WTC11 (cell line): ENCODE data around the gene ACY1. TPM values are rescaled to one million over a fixed set of nuclear protein-coding genes. Genes with fewer than 3 reads are reported as not detected.
A peak's percentile ranks its signal among the peaks of the same experiment; 100 is the strongest.

Source experiments
- ATAC-seq: fragments of 200-7000 bp; cut with Tn5 transposase; 2 replicates; pipeline ENCODE4 v1.10.0; 2021; ENCODE audit warnings: mild to moderate bottlenecking, moderate library complexity
- CTCF ChIA-PET: fragments of 300-600 bp; sonication (Branson Sonifier 250); formaldehyde crosslinking; loops from one replicate; lab custom pipeline; 2021; ENCODE audit warnings: antibody characterized with exemption; lab: Charles Lee
- POLR2A ChIA-PET: fragments of 350-600 bp; sonication (Branson Sonifier 250); formaldehyde crosslinking; loops from one replicate; lab custom pipeline; 2021; ENCODE audit warnings: antibody characterized with exemption; lab: Charles Lee
- DNase-seq: peaks from one replicate; pipeline ENCODE4 v3.0.0; 2021; ENCODE audit warnings: low spot score
- H3K27ac Mint-ChIP-seq: 2 replicates; pipeline ENCODE4 v1.8.0; 2021; ENCODE audit warnings: mixed read lengths
- H3K27me3 Mint-ChIP-seq: 2 replicates; pipeline ENCODE4 v1.8.0; 2021; ENCODE audit warnings: low read depth, mild to moderate bottlenecking, moderate library complexity, mixed read lengths
- H3K36me3 Mint-ChIP-seq: 2 replicates; pipeline ENCODE4 v1.8.0; 2021; ENCODE audit warnings: mixed read lengths
- H3K4me1 Mint-ChIP-seq: 2 replicates; pipeline ENCODE4 v1.8.0; 2022; ENCODE audit warnings: mixed read lengths
- H3K4me3 Mint-ChIP-seq: 2 replicates; pipeline ENCODE4 v1.8.0; 2021; ENCODE audit warnings: mild to moderate bottlenecking, moderate library complexity, mixed read lengths
- H3K9me3 Mint-ChIP-seq: 2 replicates; pipeline ENCODE4 v1.8.0; 2021; ENCODE audit warnings: mixed read lengths
- FOXJ3 ChIP-seq: sonication (generic); formaldehyde crosslinking; IDR thresholded peaks from 2 replicates; pipeline ENCODE4 v1.9.0; 2021; ENCODE audit warnings: missing genetic modification reagents, mild to moderate bottlenecking, borderline replicate concordance
- GRHL2 ChIP-seq: fragments of 250-450 bp; sonication (Bioruptor Pico); IDR thresholded peaks from 2 replicates; pipeline ENCODE4 v1.8.0; 2022; ENCODE audit warnings: mild to moderate bottlenecking, moderate library complexity; ENCODE audit not compliant: insufficient replicate concordance, severe bottlenecking
- SMAD4 ChIP-seq: sonication (generic); formaldehyde crosslinking; IDR thresholded peaks from 2 replicates; pipeline ENCODE4 v1.8.0; 2022; ENCODE audit warnings: mild to moderate bottlenecking, missing genetic modification reagents
- TCF7 ChIP-seq: sonication (generic); formaldehyde crosslinking; IDR thresholded peaks from 2 replicates; pipeline ENCODE4 v1.8.0; 2022; ENCODE audit warnings: mild to moderate bottlenecking, low read depth, missing genetic modification reagents, moderate library complexity
- TP53 ChIP-seq: sonication (generic); formaldehyde crosslinking; IDR thresholded peaks from 2 replicates; pipeline ENCODE4 v1.8.1; 2023; ENCODE audit warnings: mild to moderate bottlenecking, missing genetic modification reagents
- ZNF317 ChIP-seq: sonication (generic); formaldehyde crosslinking; IDR thresholded peaks from 2 replicates; pipeline ENCODE4 v1.8.1; 2023; ENCODE audit warnings: low read depth, mild to moderate bottlenecking, moderate library complexity, missing genetic modification reagents, borderline replicate concordance
- ZNF671 ChIP-seq: fragments of 250-450 bp; sonication (Bioruptor Pico); IDR thresholded peaks from 2 replicates; pipeline ENCODE4 v1.8.0; 2021; ENCODE audit warnings: mild to moderate bottlenecking
- total RNA-seq: library from RNA; stranded (reverse); gene quantifications from 3 replicates; pipeline ENCODE4 v1.2.3, GENCODE V29; 2021
- TF ChIP-seq, protein P1 (sequence below): sonication (generic); formaldehyde crosslinking; IDR thresholded peaks from 2 replicates; pipeline ENCODE4 v1.8.1; 2023; ENCODE audit warnings: mild to moderate bottlenecking, missing genetic modification reagents, moderate library complexity
- TF ChIP-seq, protein P2 (sequence below): sonication (generic); formaldehyde crosslinking; IDR thresholded peaks from 2 replicates; pipeline ENCODE4 v1.8.1; 2023; ENCODE audit warnings: mild to moderate bottlenecking, missing genetic modification reagents
- TF ChIP-seq, protein P3 (sequence below): sonication (generic); formaldehyde crosslinking; conservative IDR thresholded peaks from 2 replicates; pipeline ENCODE4 v1.8.1; 2022; ENCODE audit warnings: mild to moderate bottlenecking, missing genetic modification reagents
- TF ChIP-seq, protein P4 (sequence below): sonication (generic); formaldehyde crosslinking; IDR thresholded peaks from 2 replicates; pipeline ENCODE4 v1.8.0; 2022; ENCODE audit warnings: mild to moderate bottlenecking, missing genetic modification reagents
- TF ChIP-seq, protein P5 (sequence below): sonication (generic); formaldehyde crosslinking; IDR thresholded peaks from 2 replicates; pipeline ENCODE4 v1.8.1; 2022; ENCODE audit warnings: mild to moderate bottlenecking, moderate library complexity, missing genetic modification reagents
- TF ChIP-seq, protein P6 (sequence below): sonication (generic); formaldehyde crosslinking; IDR thresholded peaks from 2 replicates; pipeline ENCODE4 v1.8.0; 2023; ENCODE audit warnings: missing genetic modification reagents, mild to moderate bottlenecking, borderline replicate concordance
- TF ChIP-seq, protein P7 (sequence below): sonication (generic); formaldehyde crosslinking; IDR thresholded peaks from 2 replicates; pipeline ENCODE4 v1.8.0; 2022; ENCODE audit warnings: mild to moderate bottlenecking, missing genetic modification reagents
- TF ChIP-seq, protein P8 (sequence below): sonication (generic); formaldehyde crosslinking; IDR thresholded peaks from 2 replicates; pipeline ENCODE4 v1.8.1; 2023; ENCODE audit warnings: mild to moderate bottlenecking, moderate library complexity, missing genetic modification reagents
- TF ChIP-seq, protein P9 (sequence below): sonication (generic); formaldehyde crosslinking; IDR thresholded peaks from 2 replicates; pipeline ENCODE4 v1.8.1; 2022; ENCODE audit warnings: mild to moderate bottlenecking, missing genetic modification reagents, moderate library complexity, borderline replicate concordance

The ACY1 gene
- total RNA-seq, 1 experiment from 2014 or later: 53.8 TPM

DNA sequence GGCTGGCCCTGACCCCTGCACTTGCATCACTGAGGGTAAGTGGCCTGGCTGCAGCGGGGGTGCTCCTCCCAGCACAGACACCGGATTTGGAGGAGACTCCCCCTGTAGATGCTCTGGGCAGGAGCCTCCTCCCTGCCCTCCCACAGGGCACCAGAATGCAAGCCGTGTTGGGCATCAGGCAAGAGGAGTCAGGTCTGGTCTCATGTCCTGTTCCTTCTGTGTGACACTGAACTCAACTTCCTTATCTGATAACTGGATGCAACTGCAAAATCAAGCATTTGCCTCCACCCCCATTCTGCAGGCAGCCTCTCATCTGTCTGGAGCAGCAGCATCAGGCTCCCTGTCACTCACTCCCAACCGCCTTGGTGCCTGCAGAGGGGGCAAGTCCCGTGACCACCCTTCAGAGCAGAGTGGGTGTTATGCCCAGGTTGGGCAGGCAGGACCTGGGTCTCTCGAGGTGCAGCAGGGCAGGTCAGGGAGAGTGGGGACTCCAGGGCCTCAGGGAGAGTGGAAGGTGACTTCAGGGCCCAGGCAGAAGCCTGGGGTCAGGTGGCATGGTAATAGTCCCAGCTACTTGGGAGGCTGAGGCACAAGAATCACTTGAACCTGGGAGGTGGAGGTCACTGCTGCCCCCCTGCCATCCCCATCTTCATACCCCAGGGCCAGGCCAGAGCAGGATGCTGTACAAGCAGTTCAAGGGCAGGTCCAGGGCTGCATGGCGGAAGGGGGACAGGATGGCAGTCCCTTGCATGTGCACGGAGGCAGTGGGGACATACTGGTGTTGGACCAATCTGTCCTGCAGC lies 22.9 kb downstream of the ACY1 start:
- DNase-seq (no peak), ATAC-seq (peak; percentile 3; the same call in 1 of the 2 replicates)
- Mint-ChIP-seq H3K36me3 (no peaks in the 10 kb centered on the region), H3K27ac (no peak overlapping the region), H3K4me1 (peaks cover 45% of the 10 kb centered on the region), H3K9me3 (no peaks in the 10 kb centered on the region), H3K4me3 (peak overlapping the region; percentile 52), H3K27me3 (no peaks in the 10 kb centered on the region; the same call in 1 of the 2 replicates)
- ChIA-PET POLR2A (interaction anchor here (0.8 to 1.7 kb wide), 3 partner anchors 24 to 148 kb away, joined by 4 to 9 read pairs (median 4); partner anchors contain the start of genes DUSP7 and POC1A), CTCF (interaction anchor here (0.6 to 8.5 kb wide), 18 partner anchors 10 to 333 kb away, joined by 3 to 382 read pairs (median 11); partner anchors contain the start of genes DUSP7, POC1A and RPL29)
- TF ChIP-seq ZNF671 (CRISPR knock-in tag): no peak
- TF ChIP-seq, protein P1, sequence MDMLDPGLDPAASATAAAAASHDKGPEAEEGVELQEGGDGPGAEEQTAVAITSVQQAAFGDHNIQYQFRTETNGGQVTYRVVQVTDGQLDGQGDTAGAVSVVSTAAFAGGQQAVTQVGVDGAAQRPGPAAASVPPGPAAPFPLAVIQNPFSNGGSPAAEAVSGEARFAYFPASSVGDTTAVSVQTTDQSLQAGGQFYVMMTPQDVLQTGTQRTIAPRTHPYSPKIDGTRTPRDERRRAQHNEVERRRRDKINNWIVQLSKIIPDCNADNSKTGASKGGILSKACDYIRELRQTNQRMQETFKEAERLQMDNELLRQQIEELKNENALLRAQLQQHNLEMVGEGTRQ: peak; percentile 1; the same call in 1 of the 2 replicates
- TF ChIP-seq, protein P2, sequence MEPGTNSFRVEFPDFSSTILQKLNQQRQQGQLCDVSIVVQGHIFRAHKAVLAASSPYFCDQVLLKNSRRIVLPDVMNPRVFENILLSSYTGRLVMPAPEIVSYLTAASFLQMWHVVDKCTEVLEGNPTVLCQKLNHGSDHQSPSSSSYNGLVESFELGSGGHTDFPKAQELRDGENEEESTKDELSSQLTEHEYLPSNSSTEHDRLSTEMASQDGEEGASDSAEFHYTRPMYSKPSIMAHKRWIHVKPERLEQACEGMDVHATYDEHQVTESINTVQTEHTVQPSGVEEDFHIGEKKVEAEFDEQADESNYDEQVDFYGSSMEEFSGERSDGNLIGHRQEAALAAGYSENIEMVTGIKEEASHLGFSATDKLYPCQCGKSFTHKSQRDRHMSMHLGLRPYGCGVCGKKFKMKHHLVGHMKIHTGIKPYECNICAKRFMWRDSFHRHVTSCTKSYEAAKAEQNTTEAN (CRISPR knock-in tag): 0 out of 2 replicates have a peak, but pooled peaks have one; percentile 61

DNA sequence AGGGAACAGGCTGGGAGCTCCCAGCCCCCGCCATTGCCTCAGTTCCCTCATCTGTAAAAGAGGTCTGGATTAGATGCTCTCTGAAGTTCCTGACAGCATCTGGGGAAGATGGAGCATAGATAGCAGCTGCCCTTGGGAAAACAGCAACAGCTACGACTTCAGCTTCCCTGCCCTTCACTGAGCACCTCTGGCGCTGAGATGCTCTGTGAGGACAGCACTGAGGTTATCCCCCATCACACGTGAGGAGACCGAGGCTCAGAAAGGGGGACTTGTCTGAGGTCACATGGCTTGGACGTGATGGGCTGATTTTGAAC lies 23.4 kb downstream of the ACY1 start:
- CTCF ChIA-PET: interaction anchor here (0.6 to 8.5 kb wide), 6 partner anchors 9 to 138 kb away, joined by 3 to 382 read pairs (median 36); partner anchors contain the start of gene DUSP7
- TF ChIP-seq, protein P3, sequence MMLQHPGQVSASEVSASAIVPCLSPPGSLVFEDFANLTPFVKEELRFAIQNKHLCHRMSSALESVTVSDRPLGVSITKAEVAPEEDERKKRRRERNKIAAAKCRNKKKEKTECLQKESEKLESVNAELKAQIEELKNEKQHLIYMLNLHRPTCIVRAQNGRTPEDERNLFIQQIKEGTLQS (CRISPR knock-in tag): no peak
- TF ChIP-seq, protein P4, sequence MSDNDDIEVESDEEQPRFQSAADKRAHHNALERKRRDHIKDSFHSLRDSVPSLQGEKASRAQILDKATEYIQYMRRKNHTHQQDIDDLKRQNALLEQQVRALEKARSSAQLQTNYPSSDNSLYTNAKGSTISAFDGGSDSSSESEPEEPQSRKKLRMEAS (CRISPR knock-in tag): no peak
- TF ChIP-seq, protein P5, sequence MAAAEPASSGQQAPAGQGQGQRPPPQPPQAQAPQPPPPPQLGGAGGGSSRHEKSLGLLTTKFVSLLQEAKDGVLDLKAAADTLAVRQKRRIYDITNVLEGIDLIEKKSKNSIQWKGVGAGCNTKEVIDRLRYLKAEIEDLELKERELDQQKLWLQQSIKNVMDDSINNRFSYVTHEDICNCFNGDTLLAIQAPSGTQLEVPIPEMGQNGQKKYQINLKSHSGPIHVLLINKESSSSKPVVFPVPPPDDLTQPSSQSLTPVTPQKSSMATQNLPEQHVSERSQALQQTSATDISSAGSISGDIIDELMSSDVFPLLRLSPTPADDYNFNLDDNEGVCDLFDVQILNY (CRISPR knock-in tag): no peak
- TF ChIP-seq, protein P6, sequence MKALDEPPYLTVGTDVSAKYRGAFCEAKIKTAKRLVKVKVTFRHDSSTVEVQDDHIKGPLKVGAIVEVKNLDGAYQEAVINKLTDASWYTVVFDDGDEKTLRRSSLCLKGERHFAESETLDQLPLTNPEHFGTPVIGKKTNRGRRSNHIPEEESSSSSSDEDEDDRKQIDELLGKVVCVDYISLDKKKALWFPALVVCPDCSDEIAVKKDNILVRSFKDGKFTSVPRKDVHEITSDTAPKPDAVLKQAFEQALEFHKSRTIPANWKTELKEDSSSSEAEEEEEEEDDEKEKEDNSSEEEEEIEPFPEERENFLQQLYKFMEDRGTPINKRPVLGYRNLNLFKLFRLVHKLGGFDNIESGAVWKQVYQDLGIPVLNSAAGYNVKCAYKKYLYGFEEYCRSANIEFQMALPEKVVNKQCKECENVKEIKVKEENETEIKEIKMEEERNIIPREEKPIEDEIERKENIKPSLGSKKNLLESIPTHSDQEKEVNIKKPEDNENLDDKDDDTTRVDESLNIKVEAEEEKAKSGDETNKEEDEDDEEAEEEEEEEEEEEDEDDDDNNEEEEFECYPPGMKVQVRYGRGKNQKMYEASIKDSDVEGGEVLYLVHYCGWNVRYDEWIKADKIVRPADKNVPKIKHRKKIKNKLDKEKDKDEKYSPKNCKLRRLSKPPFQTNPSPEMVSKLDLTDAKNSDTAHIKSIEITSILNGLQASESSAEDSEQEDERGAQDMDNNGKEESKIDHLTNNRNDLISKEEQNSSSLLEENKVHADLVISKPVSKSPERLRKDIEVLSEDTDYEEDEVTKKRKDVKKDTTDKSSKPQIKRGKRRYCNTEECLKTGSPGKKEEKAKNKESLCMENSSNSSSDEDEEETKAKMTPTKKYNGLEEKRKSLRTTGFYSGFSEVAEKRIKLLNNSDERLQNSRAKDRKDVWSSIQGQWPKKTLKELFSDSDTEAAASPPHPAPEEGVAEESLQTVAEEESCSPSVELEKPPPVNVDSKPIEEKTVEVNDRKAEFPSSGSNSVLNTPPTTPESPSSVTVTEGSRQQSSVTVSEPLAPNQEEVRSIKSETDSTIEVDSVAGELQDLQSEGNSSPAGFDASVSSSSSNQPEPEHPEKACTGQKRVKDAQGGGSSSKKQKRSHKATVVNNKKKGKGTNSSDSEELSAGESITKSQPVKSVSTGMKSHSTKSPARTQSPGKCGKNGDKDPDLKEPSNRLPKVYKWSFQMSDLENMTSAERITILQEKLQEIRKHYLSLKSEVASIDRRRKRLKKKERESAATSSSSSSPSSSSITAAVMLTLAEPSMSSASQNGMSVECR: no peak
- TF ChIP-seq ZNF671 (CRISPR knock-in tag): no peak
- TF ChIP-seq, protein P7, sequence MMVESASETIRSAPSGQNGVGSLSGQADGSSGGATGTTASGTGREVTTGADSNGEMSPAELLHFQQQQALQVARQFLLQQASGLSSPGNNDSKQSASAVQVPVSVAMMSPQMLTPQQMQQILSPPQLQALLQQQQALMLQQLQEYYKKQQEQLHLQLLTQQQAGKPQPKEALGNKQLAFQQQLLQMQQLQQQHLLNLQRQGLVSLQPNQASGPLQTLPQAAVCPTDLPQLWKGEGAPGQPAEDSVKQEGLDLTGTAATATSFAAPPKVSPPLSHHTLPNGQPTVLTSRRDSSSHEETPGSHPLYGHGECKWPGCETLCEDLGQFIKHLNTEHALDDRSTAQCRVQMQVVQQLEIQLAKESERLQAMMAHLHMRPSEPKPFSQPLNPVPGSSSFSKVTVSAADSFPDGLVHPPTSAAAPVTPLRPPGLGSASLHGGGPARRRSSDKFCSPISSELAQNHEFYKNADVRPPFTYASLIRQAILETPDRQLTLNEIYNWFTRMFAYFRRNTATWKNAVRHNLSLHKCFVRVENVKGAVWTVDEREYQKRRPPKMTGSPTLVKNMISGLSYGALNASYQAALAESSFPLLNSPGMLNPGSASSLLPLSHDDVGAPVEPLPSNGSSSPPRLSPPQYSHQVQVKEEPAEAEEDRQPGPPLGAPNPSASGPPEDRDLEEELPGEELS (CRISPR knock-in tag): no peak
- TF ChIP-seq, protein P1: no peak
- no peak for TF ChIP-seq FOXJ3 (CRISPR knock-in tag)
- no peak for TF ChIP-seq GRHL2 (CRISPR knock-in tag)
- no peak for TF ChIP-seq ZNF317 (CRISPR knock-in tag)
- TF ChIP-seq, protein P8, sequence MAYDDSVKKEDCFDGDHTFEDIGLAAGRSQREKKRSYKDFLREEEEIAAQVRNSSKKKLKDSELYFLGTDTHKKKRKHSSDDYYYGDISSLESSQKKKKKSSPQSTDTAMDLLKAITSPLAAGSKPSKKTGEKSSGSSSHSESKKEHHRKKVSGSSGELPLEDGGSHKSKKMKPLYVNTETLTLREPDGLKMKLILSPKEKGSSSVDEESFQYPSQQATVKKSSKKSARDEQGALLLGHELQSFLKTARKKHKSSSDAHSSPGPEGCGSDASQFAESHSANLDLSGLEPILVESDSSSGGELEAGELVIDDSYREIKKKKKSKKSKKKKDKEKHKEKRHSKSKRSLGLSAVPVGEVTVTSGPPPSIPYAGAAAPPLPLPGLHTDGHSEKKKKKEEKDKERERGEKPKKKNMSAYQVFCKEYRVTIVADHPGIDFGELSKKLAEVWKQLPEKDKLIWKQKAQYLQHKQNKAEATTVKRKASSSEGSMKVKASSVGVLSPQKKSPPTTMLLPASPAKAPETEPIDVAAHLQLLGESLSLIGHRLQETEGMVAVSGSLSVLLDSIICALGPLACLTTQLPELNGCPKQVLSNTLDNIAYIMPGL (CRISPR knock-in tag): no peak
- TF ChIP-seq SMAD4: no peak
- TF ChIP-seq, protein P9, sequence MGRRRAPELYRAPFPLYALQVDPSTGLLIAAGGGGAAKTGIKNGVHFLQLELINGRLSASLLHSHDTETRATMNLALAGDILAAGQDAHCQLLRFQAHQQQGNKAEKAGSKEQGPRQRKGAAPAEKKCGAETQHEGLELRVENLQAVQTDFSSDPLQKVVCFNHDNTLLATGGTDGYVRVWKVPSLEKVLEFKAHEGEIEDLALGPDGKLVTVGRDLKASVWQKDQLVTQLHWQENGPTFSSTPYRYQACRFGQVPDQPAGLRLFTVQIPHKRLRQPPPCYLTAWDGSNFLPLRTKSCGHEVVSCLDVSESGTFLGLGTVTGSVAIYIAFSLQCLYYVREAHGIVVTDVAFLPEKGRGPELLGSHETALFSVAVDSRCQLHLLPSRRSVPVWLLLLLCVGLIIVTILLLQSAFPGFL (CRISPR knock-in tag): no peak
- TF ChIP-seq TCF7: no peak
- TF ChIP-seq TP53 (CRISPR knock-in tag): no peak
- TF ChIP-seq, all 79 proteins: peak for 0
- Mint-ChIP-seq H3K4me1 (peaks cover 43% of the 10 kb centered on the region), H3K27ac (no peak overlapping the region), H3K9me3 (no peaks in the 10 kb centered on the region), H3K27me3 (no peaks in the 10 kb centered on the region; the same call in 1 of the 2 replicates), H3K4me3 (no peak overlapping the region), H3K36me3 (no peaks in the 10 kb centered on the region)
- ATAC-seq (no peak), DNase-seq (no peak)
- POLR2A ChIA-PET: no interaction called here
